SK-N-MC (cell line): Measurements from ENCODE around the gene CDH3.

Source experiments
- EZH2 ChIP-seq: fragments of 200-600 bp; sonication (generic); IDR thresholded peaks from one replicate; pipeline ENCODE4 v1.6.1; 2017; ENCODE audit warnings: antibody characterized with exemption
- POLR2AphosphoS5 ChIP-seq: IDR thresholded peaks from 2 replicates; pipeline ENCODE4 v1.6.1; 2012; ENCODE audit warnings: mild to moderate bottlenecking, low read depth, low read length, borderline replicate concordance

GRCh38 chr16:68645494-68646388 is 631 bp downstream of the CDH3 start:
- no peak for TF ChIP-seq POLR2AphosphoS5
- no peak for TF ChIP-seq EZH2
